HCT116 (cell line): ENCODE measurements around the gene KIR3DL2. TPM values are rescaled to one million over a fixed set of nuclear protein-coding genes. Genes with fewer than 3 reads are reported as not detected.
"Not testable (repeated sequence)": the region's sequence is repeated elsewhere in the genome, so short reads cannot be mapped to it uniquely, and the experiment has no call there.

ENCODE experiments used
- ATAC-seq: fragments of 200-7000 bp; cut with Tn5 transposase; 2 replicates; pipeline ENCODE4 v1.9.1; 2020; ENCODE audit warnings: mild to moderate bottlenecking, moderate library complexity
- BruUV-seq: library from RNA; stranded (reverse); fragments of 400-500 nt; replicated peaks from 2 replicates; lab custom pipeline; 2021; lab: Mats Ljungman, UMichigan
- CTCF ChIA-PET: fragments of 300-600 bp; sonication (Branson Sonifier 250); formaldehyde crosslinking; loops from one replicate; lab custom pipeline; 2021; ENCODE audit warnings: antibody characterized with exemption; lab: Charles Lee
- POLR2A ChIA-PET: fragments of 300-600, 350-600 bp; sonication (Branson Sonifier 250); formaldehyde crosslinking; loops from one replicate; lab custom pipeline; 2021; ENCODE audit warnings: antibody characterized with exemption; lab: Charles Lee
- RAD21 ChIA-PET, 2 experiments: fragments of 300-600 bp; sonication (Branson Sonifier 250); formaldehyde crosslinking; loops; one replicate each; lab custom pipeline; 2023; ENCODE audit warnings: low total read pairs in 2 of 2; ENCODE audit not compliant: uncharacterized antibody in 2 of 2, unreplicated experiment in 2 of 2, low non-redundant PET in 1 of 2; lab: Charles Lee
- DNase-seq: peaks from one replicate; pipeline ENCODE4 v3.0.0-alpha.2; 2010; ENCODE audit warnings: low read depth, low spot score
- H2AFZ ChIP-seq: fragments of 200-600 bp; shearing (Covaris generic), sonication (generic); 2 replicates; pipeline ENCODE4 v1.6.1; 2017; ENCODE audit warnings: low read depth, mixed run types, mixed read lengths, antibody characterized with exemption, low read length; ENCODE audit not compliant: poor library complexity, severe bottlenecking
- H3K27ac ChIP-seq: 2 replicates; pipeline ENCODE4 v1.5.1; 2012; ENCODE audit warnings: low read depth, low read length
- H3K27me3 ChIP-seq: fragments of 200-600 bp; sonication (generic); 2 replicates; pipeline ENCODE4 v1.6.1; 2016; ENCODE audit warnings: mixed run types, low read length, mixed read lengths; ENCODE audit not compliant: insufficient read depth
- H3K36me3 ChIP-seq, 2 experiments: fragments of 200-500 bp in 1 of 2; fragments of 200-600 bp in 1 of 2; sonication (Bioruptor generic) in 1 of 2; sonication (generic) in 1 of 2; 2 replicates each; pipeline versions ENCODE4 v1.5.1 to v1.6.1; 2014 to 2016; ENCODE audit warnings: low read length in 2 of 2, inconsistent platforms in 1 of 2, mixed read lengths in 1 of 2, mixed run types in 1 of 2; ENCODE audit not compliant: insufficient read depth in 2 of 2, control insufficient read depth in 1 of 2
- H3K4me1 ChIP-seq, 2 experiments: fragments of 200-600 bp in 1 of 2; sonication (generic) in 1 of 2; 2 replicates each; pipeline versions ENCODE4 v1.5.1 to v1.6.1; 2012 to 2017; ENCODE audit warnings: low read length in 2 of 2, inconsistent platforms in 1 of 2, mild to moderate bottlenecking in 1 of 2, mixed read lengths in 1 of 2, mixed run types in 1 of 2, moderate library complexity in 1 of 2; ENCODE audit not compliant: insufficient read depth in 2 of 2, control insufficient read depth in 1 of 2
- H3K4me2 ChIP-seq: fragments of 200-600 bp; sonication (generic); 2 replicates; pipeline ENCODE4 v1.6.1; 2017; ENCODE audit warnings: mixed run types, low read length, mixed read lengths
- H3K4me3 ChIP-seq, 2 experiments: fragments of 200-600 bp in 1 of 2; sonication (generic) in 1 of 2; replicated peaks in 1 of 2; 2 replicates each; pipeline ENCODE4 v1.5.1; 2011 to 2016; ENCODE audit warnings: low read length in 2 of 2, control low read depth in 1 of 2, low read depth in 1 of 2, mild to moderate bottlenecking in 1 of 2, mixed read lengths in 1 of 2, mixed run types in 1 of 2
- H3K79me2 ChIP-seq: fragments of 200-600 bp; sonication (generic); 2 replicates; pipeline ENCODE4 v1.6.1; 2017; ENCODE audit warnings: mild to moderate bottlenecking, mixed run types, low read length, moderate library complexity, mixed read lengths; ENCODE audit not compliant: insufficient read depth
- H3K9ac ChIP-seq: fragments of 200-600 bp; sonication (generic); 2 replicates; pipeline ENCODE4 v1.6.1; 2016; ENCODE audit warnings: low read length, mixed read lengths
- H3K9me2 ChIP-seq: fragments of 200-600 bp; sonication (generic), shearing (Covaris generic); 2 replicates; pipeline ENCODE4 v1.6.1; 2017; ENCODE audit warnings: mixed run types, mild to moderate bottlenecking, moderate library complexity; ENCODE audit not compliant: insufficient read depth
- H3K9me3 ChIP-seq, 2 experiments: fragments of 200-500 bp in 1 of 2; fragments of 200-600 bp in 1 of 2; sonication (Bioruptor generic) in 1 of 2; sonication (generic) in 1 of 2; 2 replicates each; pipeline ENCODE4 v1.6.1; 2014 to 2017; ENCODE audit warnings: low read length in 2 of 2, mixed read lengths in 2 of 2, inconsistent platforms in 1 of 2, low read depth in 1 of 2, mild to moderate bottlenecking in 1 of 2, mixed run types in 1 of 2, moderate library complexity in 1 of 2; ENCODE audit not compliant: control insufficient read depth in 1 of 2, insufficient read depth in 1 of 2
- H4K20me1 ChIP-seq: fragments of 200-600 bp; sonication (generic), shearing (Covaris generic); 2 replicates; pipeline ENCODE4 v1.6.1; 2017; ENCODE audit warnings: mixed run types, mild to moderate bottlenecking, moderate library complexity; ENCODE audit not compliant: insufficient read depth
- EGR1 ChIP-seq: IDR thresholded peaks from 2 replicates; pipeline ENCODE4 v1.6.1; 2012; ENCODE audit warnings: low read depth
- ELF1 ChIP-seq: IDR thresholded peaks from 2 replicates; pipeline ENCODE4 v1.6.1; 2012; ENCODE audit warnings: low read depth, borderline replicate concordance
- EZH2 ChIP-seq: fragments of 200-600 bp; sonication (generic); IDR thresholded peaks from 2 replicates; pipeline ENCODE4 v1.6.1; 2017; ENCODE audit warnings: antibody characterized with exemption, mixed run types
- EZH2phosphoT487 ChIP-seq: fragments of 200-600 bp; IDR thresholded peaks from 2 replicates; pipeline ENCODE4 v1.6.1; 2018; ENCODE audit warnings: antibody characterized with exemption, borderline replicate concordance
- FOSL1 ChIP-seq: IDR thresholded peaks from 2 replicates; pipeline ENCODE4 v1.6.1; 2012; ENCODE audit warnings: low read depth
- JUND ChIP-seq: IDR thresholded peaks from 2 replicates; pipeline ENCODE4 v1.6.1; 2012
- POLR2A ChIP-seq: IDR thresholded peaks from 2 replicates; pipeline ENCODE4 v1.7.0; 2011; ENCODE audit warnings: borderline replicate concordance; ENCODE audit not compliant: insufficient read depth, insufficient read length; ENCODE audit errors: extremely low read depth
- POLR2AphosphoS5 ChIP-seq: IDR thresholded peaks from 2 replicates; pipeline ENCODE4 v1.6.1; 2011; ENCODE audit warnings: mild to moderate bottlenecking, low read depth, low read length, moderate library complexity
- SIN3A ChIP-seq: IDR thresholded peaks from 2 replicates; pipeline ENCODE4 v1.6.1; 2012; ENCODE audit warnings: low read depth
- SP1 ChIP-seq: IDR thresholded peaks from 2 replicates; pipeline ENCODE4 v1.6.1; 2012; ENCODE audit warnings: low read depth
- TCF7L2 ChIP-seq: IDR thresholded peaks from 2 replicates; pipeline ENCODE4 v1.7.0; 2011; ENCODE audit warnings: borderline replicate concordance, inconsistent platforms; ENCODE audit not compliant: insufficient read depth, insufficient read length; ENCODE audit errors: extremely low read depth
- ZFX ChIP-seq: fragments of 450-650 bp; IDR thresholded peaks from 2 replicates; pipeline ENCODE4 v1.6.1; 2017
- intact Hi-C: fragments of 100-400 bp; cut with micrococcal nuclease; formaldehyde crosslinking; loops from 2 replicates; pipeline ENCODE4 v1.10.0; 2022
- total RNA-seq: library from RNA; stranded (reverse); gene quantifications from one replicate; pipeline ENCODE4 v1.2.1, GENCODE V29; 2021; ENCODE audit not compliant: unreplicated experiment
- TF ChIP-seq, protein P1 (sequence below): IDR thresholded peaks from 2 replicates; pipeline ENCODE4 v1.6.1; 2011; ENCODE audit warnings: mild to moderate bottlenecking, low read length, moderate library complexity; ENCODE audit not compliant: insufficient replicate concordance; ENCODE audit errors: extremely low read depth
- TF ChIP-seq, protein P2 (sequence below): IDR thresholded peaks from 2 replicates; pipeline ENCODE4 v1.6.1; 2012; ENCODE audit warnings: low read depth
- TF ChIP-seq, protein P3 (sequence below): IDR thresholded peaks from 2 replicates; pipeline ENCODE4 v1.6.1; 2012

KIR3DL2 gene
- total RNA-seq, 1 experiment from 2014 or later = not detected

DNA sequence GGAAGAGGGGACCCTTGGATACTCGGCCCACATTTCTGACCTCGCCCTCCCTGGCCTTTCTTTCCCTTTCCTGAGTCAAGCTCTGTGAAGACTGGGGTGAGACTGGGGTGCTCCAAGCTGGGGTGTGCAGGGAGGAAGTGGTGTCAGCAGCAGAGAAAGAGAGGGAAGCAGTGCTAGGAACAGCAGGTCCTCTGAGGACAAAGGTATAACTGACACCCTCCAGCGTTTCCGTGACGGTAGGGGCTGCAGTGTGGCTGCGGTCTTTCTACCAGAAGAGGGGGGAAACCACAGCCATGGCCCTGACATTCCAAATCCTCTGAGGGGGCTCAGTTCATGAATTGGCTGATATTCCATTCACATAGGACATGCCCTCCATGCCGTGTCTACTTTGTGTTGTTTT lies 1.1 kb downstream of the KIR3DL2 start:
- ChIA-PET POLR2A (no interaction called here), RAD21 (no interaction called here), CTCF (no interaction called here)
- Histone ChIP-seq H3K4me1 (no peaks in the 10 kb centered on the region), H3K27ac (no peak overlapping the region), H4K20me1 (no peaks in the 10 kb centered on the region), H3K4me2 (no peak overlapping the region), H3K36me3 (no peaks in the 10 kb centered on the region), H3K79me2 (no peaks in the 10 kb centered on the region), H3K27me3 (peaks cover 3% of the 10 kb centered on the region), H3K9me2 (no peaks in the 10 kb centered on the region), H3K9ac (no peak overlapping the region), H3K9me3 (no peaks in the 10 kb centered on the region), H2AFZ (no peak overlapping the region), H3K4me3 (no peak overlapping the region)
- ATAC-seq = no peak
- no TSS peak for BruUV-seq
- DNase-seq = no peak
- intact Hi-C loops = loop anchor here (10.0 kb wide), 1 partner anchor 77 kb away; no protein-coding TSS in a partner anchor
- no peak for TF ChIP-seq POLR2AphosphoS5
- TF ChIP-seq ZFX = no peak
- no peak for TF ChIP-seq POLR2A
- TF ChIP-seq ELF1 = no peak
- no peak for TF ChIP-seq SP1
- TF ChIP-seq EZH2 = no peak
- no peak for TF ChIP-seq SIN3A
- no peak for TF ChIP-seq TCF7L2
- TF ChIP-seq FOSL1 = no peak
- TF ChIP-seq, protein P1, sequence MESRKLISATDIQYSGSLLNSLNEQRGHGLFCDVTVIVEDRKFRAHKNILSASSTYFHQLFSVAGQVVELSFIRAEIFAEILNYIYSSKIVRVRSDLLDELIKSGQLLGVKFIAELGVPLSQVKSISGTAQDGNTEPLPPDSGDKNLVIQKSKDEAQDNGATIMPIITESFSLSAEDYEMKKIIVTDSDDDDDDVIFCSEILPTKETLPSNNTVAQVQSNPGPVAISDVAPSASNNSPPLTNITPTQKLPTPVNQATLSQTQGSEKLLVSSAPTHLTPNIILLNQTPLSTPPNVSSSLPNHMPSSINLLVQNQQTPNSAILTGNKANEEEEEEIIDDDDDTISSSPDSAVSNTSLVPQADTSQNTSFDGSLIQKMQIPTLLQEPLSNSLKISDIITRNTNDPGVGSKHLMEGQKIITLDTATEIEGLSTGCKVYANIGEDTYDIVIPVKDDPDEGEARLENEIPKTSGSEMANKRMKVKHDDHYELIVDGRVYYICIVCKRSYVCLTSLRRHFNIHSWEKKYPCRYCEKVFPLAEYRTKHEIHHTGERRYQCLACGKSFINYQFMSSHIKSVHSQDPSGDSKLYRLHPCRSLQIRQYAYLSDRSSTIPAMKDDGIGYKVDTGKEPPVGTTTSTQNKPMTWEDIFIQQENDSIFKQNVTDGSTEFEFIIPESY = no peak
- TF ChIP-seq EZH2phosphoT487 = no peak
- TF ChIP-seq, protein P2, sequence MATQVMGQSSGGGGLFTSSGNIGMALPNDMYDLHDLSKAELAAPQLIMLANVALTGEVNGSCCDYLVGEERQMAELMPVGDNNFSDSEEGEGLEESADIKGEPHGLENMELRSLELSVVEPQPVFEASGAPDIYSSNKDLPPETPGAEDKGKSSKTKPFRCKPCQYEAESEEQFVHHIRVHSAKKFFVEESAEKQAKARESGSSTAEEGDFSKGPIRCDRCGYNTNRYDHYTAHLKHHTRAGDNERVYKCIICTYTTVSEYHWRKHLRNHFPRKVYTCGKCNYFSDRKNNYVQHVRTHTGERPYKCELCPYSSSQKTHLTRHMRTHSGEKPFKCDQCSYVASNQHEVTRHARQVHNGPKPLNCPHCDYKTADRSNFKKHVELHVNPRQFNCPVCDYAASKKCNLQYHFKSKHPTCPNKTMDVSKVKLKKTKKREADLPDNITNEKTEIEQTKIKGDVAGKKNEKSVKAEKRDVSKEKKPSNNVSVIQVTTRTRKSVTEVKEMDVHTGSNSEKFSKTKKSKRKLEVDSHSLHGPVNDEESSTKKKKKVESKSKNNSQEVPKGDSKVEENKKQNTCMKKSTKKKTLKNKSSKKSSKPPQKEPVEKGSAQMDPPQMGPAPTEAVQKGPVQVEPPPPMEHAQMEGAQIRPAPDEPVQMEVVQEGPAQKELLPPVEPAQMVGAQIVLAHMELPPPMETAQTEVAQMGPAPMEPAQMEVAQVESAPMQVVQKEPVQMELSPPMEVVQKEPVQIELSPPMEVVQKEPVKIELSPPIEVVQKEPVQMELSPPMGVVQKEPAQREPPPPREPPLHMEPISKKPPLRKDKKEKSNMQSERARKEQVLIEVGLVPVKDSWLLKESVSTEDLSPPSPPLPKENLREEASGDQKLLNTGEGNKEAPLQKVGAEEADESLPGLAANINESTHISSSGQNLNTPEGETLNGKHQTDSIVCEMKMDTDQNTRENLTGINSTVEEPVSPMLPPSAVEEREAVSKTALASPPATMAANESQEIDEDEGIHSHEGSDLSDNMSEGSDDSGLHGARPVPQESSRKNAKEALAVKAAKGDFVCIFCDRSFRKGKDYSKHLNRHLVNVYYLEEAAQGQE = no peak
- TF ChIP-seq, protein P3, sequence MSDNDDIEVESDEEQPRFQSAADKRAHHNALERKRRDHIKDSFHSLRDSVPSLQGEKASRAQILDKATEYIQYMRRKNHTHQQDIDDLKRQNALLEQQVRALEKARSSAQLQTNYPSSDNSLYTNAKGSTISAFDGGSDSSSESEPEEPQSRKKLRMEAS = no peak
- TF ChIP-seq JUND = no peak
- TF ChIP-seq EGR1 = no peak

DNA sequence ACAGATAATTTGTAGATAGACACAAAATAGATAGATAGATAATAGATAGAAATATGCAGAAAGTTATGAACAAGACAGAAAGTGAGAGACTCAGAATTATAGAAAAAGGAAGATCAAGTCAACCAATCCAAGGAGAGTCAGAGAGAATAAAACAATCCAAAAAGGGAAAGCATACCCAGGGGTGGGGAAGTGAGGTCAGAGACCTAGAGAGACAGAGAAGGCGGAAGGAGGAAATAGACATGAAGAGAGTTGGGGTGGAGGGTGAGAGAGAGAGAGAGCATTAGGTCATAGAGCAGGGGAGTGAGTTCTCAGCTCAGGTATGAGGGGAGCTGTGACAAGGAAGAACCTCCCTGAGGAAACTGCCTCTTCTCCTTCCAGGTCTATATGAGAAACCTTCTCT lies 5.0 kb downstream of the KIR3DL2 start:
- POLR2A ChIA-PET, H2AFZ ChIP-seq, H3K4me1 ChIP-seq, H3K9me2 ChIP-seq, H3K4me2 ChIP-seq, H3K79me2 ChIP-seq, H3K36me3 ChIP-seq, BruUV-seq, H3K9me3 ChIP-seq, ATAC-seq, H3K27ac ChIP-seq, RAD21 ChIA-PET, DNase-seq, H3K4me3 ChIP-seq, H4K20me1 ChIP-seq, CTCF ChIA-PET, H3K9ac ChIP-seq: not testable (repeated sequence)
- H3K27me3 ChIP-seq = peaks cover 12% of the 10 kb centered on the region
- intact Hi-C loops = loop anchor here (10.0 kb wide), 1 partner anchor 80 kb away; no protein-coding TSS in a partner anchor
